ENCODE measurements around the gene ATP1B1. TPM values are rescaled to one million over a fixed set of nuclear protein-coding genes. Genes with fewer than 3 reads are reported as not detected.

The ATP1B1 gene
- total RNA-seq, 1 experiment from 2014 or later: 44.4 TPM

- Histone ChIP-seq H2BK120ac (ENCODE audit: low read depth, low read length, poor library complexity, severe bottlenecking) (no peak overlapping the region), H3K4ac (ENCODE audit: low read depth, low read length) (no peak overlapping the region), H4K8ac (replicated peaks; ENCODE audit: insufficient read length, low read depth, low read length) (no peak overlapping the region), H3K14ac (ENCODE audit: insufficient read depth, low read length) (no peak overlapping the region), H2BK12ac (ENCODE audit: insufficient read length, low read depth, low read length) (no peak overlapping the region), H2AK5ac (ENCODE audit: insufficient read length, low read length) (no peak overlapping the region), H3K56ac (ENCODE audit: insufficient read length, low read depth, low read length) (no peak overlapping the region), H2BK5ac (ENCODE audit: insufficient read length, low read length) (no peak overlapping the region), H2BK15ac (ENCODE audit: low read depth, low read length) (no peak overlapping the region), H3K27ac (ENCODE audit: insufficient read length, low read depth, low read length) (no peak overlapping the region), H3K23me2 (ENCODE audit: insufficient read length, low read depth, low read length, poor library complexity, severe bottlenecking) (no peaks in the 10 kb centered on the region), H4K5ac (ENCODE audit: insufficient read length, low read depth, low read length) (no peak overlapping the region), H3K23ac (ENCODE audit: insufficient read length, low read depth, low read length) (no peak overlapping the region), H3K79me2 (ENCODE audit: insufficient read depth, low read length) (no peaks in the 10 kb centered on the region), H4K91ac (ENCODE audit: insufficient read length, low read depth, low read length) (no peak overlapping the region), H3K4me2 (ENCODE audit: insufficient read depth, insufficient read length, low read length) (no peak overlapping the region), H3K9ac (ENCODE audit: extremely low read depth, insufficient read length, low read length) (no peak overlapping the region), H4K20me1 (ENCODE audit: control insufficient read depth, insufficient read depth, insufficient read length) (no peaks in the 10 kb centered on the region), H2BK20ac (ENCODE audit: low read depth, low read length, poor library complexity, severe bottlenecking) (no peak overlapping the region), H2AFZ (ENCODE audit: low read length) (no peak overlapping the region), H3T11ph (ENCODE audit: low read length) (no peak overlapping the region), H3K4me1 (ENCODE audit: insufficient read depth, low read length) (no peaks in the 10 kb centered on the region), H3K18ac (ENCODE audit: insufficient read length, low read depth, low read length) (no peak overlapping the region), H3K79me1 (ENCODE audit: insufficient read depth, low read depth, low read length, poor library complexity, severe bottlenecking) (no peaks in the 10 kb centered on the region), H3K9me3 (ENCODE audit: control insufficient read depth, low read depth, low read length) (no peaks in the 10 kb centered on the region), H3K27me3 (ENCODE audit: insufficient read depth, low read length) (no peaks in the 10 kb centered on the region)
- Mint-ChIP-seq H3K27ac (no peak overlapping the region), H3K27me3 (ENCODE audit: low read depth) (no peaks in the 10 kb centered on the region), H3K4me3 (no peak overlapping the region), H3K36me3 (ENCODE audit: insufficient read depth in 1 of 3, low read depth in 3 of 3) (no peaks in the 10 kb centered on the region), H3K4me1 (peaks cover 3% of the 10 kb centered on the region in 2 experiments; a peak in 1 of 4 replicates), H3K9me3 (no peaks in the 10 kb centered on the region)
- WGBS (ENCODE audit: extremely low coverage, insufficient read length, low lambda C conversion rate): no CpG with 5 or more reads among the region's 1 CpG
- DNase-seq: no peak
- TF ChIP-seq CTCF (conservative IDR thresholded peaks at IDR 0.05): no peak
These were observed 40.2 kb downstream of the ATP1B1 start for GRCh38 chr1:169146576-169147214.

All from H9 (cell line).